ENCODE measurements around the gene AKAP4. TPM values are rescaled to one million over a fixed set of nuclear protein-coding genes. Genes with fewer than 3 reads are reported as not detected.

Gene AKAP4
- total RNA-seq, 1 experiment from 2014 or later, result not detected

GRCh38 chrX:50188859-50189600, 11.8 kb downstream of the AKAP4 start:
- no peak overlapping the region for H3K4me3 ChIP-seq (ENCODE audit: low read depth, low read length)
- no peak overlapping the region for H3K4me3 Mint-ChIP-seq (ENCODE audit: unreplicated experiment)
- ChIA-PET CTCF (no interaction called here), POLR2A (no interaction called here)
- no peaks in the 10 kb centered on the region for H3K36me3 Mint-ChIP-seq (ENCODE audit: insufficient read depth, unreplicated experiment)
- H3K27me3 ChIP-seq (replicated peaks; ENCODE audit: control insufficient read depth, insufficient read depth, low read length), result no peaks in the 10 kb centered on the region
- H3K9me3 ChIP-seq, result no peaks in the 10 kb centered on the region
- no peak for TF ChIP-seq CTCF (IDR thresholded peaks at IDR 0.05; ENCODE audit: insufficient read depth in 1 of 2, low read depth in 1 of 2, low read length in 1 of 2, severe bottlenecking in 1 of 2, unreplicated experiment in 1 of 2)
- H3K4me1 Mint-ChIP-seq (ENCODE audit: low read depth, unreplicated experiment), result no peaks in the 10 kb centered on the region
- H3K36me3 ChIP-seq (ENCODE audit: control insufficient read depth, insufficient read depth, low read length), result no peaks in the 10 kb centered on the region
- H3K9me3 Mint-ChIP-seq (ENCODE audit: unreplicated experiment), result no peaks in the 10 kb centered on the region
- H3K27me3 Mint-ChIP-seq (ENCODE audit: insufficient read depth, unreplicated experiment), result no peaks in the 10 kb centered on the region
- intact Hi-C loops (cut with micrococcal nuclease; ENCODE audit: unreplicated experiment), result no loop called here
- H3K4me1 ChIP-seq, result no peaks in the 10 kb centered on the region
- DNase-seq, result no peak
- BruUV-seq (replicated peaks), result no TSS peak
- H3K27ac Mint-ChIP-seq (ENCODE audit: unreplicated experiment), result no peak overlapping the region

- peaks cover 8% of the 10 kb centered on the region for H3K4me1 Mint-ChIP-seq (ENCODE audit: low read depth, unreplicated experiment)
- TF ChIP-seq CTCF (IDR thresholded peaks at IDR 0.05; ENCODE audit: insufficient read depth in 1 of 2, low read depth in 1 of 2, low read length in 1 of 2, severe bottlenecking in 1 of 2, unreplicated experiment in 1 of 2), result no peak
- DNase-seq, result no peak
- Histone ChIP-seq H3K9me3 (no peaks in the 10 kb centered on the region), H3K4me3 (ENCODE audit: low read depth, low read length) (no peak overlapping the region), H3K27me3 (replicated peaks; ENCODE audit: control insufficient read depth, insufficient read depth, low read length) (no peaks in the 10 kb centered on the region), H3K36me3 (ENCODE audit: control insufficient read depth, insufficient read depth, low read length) (no peaks in the 10 kb centered on the region), H3K4me1 (no peaks in the 10 kb centered on the region)
- ChIA-PET CTCF (no interaction called here), POLR2A (no interaction called here)
- intact Hi-C loops (cut with micrococcal nuclease; ENCODE audit: unreplicated experiment), result no loop called here
- no peak overlapping the region for H3K27ac Mint-ChIP-seq (ENCODE audit: unreplicated experiment)
- no peaks in the 10 kb centered on the region for H3K9me3 Mint-ChIP-seq (ENCODE audit: unreplicated experiment)
- H3K4me3 Mint-ChIP-seq (ENCODE audit: unreplicated experiment), result no peak overlapping the region
- H3K36me3 Mint-ChIP-seq (ENCODE audit: insufficient read depth, unreplicated experiment), result no peaks in the 10 kb centered on the region
- no peaks in the 10 kb centered on the region for H3K27me3 Mint-ChIP-seq (ENCODE audit: insufficient read depth, unreplicated experiment)
- no TSS peak for BruUV-seq (replicated peaks)
These were observed 16.9 kb downstream of the AKAP4 start for GRCh38 chrX:50183891-50184290.

- CTCF ChIA-PET, result no interaction called here
- H3K9me3 ChIP-seq, result no peaks in the 10 kb centered on the region
- no peak overlapping the region for H3K27ac Mint-ChIP-seq (ENCODE audit: unreplicated experiment)
- intact Hi-C loops (cut with micrococcal nuclease; ENCODE audit: unreplicated experiment), result no loop called here
- peak overlapping the region; percentile 0 for H3K4me3 Mint-ChIP-seq (ENCODE audit: unreplicated experiment)
- no peaks in the 10 kb centered on the region for H3K36me3 ChIP-seq (ENCODE audit: control insufficient read depth, insufficient read depth, low read length)
- peaks cover 8% of the 10 kb centered on the region for H3K4me1 Mint-ChIP-seq (ENCODE audit: low read depth, unreplicated experiment)
- H3K9me3 Mint-ChIP-seq (ENCODE audit: unreplicated experiment), result no peaks in the 10 kb centered on the region
- POLR2A ChIA-PET, result interaction anchor here (0.6 to 0.7 kb wide), 2 partner anchors 71 to 446 kb away, joined by 7 to 11 read pairs; no protein-coding TSS in a partner anchor
- DNase-seq, result peak in 1 of 2 experiments; percentile 5
- TF ChIP-seq CTCF (IDR thresholded peaks at IDR 0.05; ENCODE audit: insufficient read depth in 1 of 2, low read depth in 1 of 2, low read length in 1 of 2, severe bottlenecking in 1 of 2, unreplicated experiment in 1 of 2), result no peak
- BruUV-seq (replicated peaks), result no TSS peak
- no peaks in the 10 kb centered on the region for H3K36me3 Mint-ChIP-seq (ENCODE audit: insufficient read depth, unreplicated experiment)
- H3K27me3 Mint-ChIP-seq (ENCODE audit: insufficient read depth, unreplicated experiment), result no peaks in the 10 kb centered on the region
- no peaks in the 10 kb centered on the region for H3K27me3 ChIP-seq (replicated peaks; ENCODE audit: control insufficient read depth, insufficient read depth, low read length)
- H3K4me1 ChIP-seq, result no peaks in the 10 kb centered on the region
- H3K4me3 ChIP-seq (ENCODE audit: low read depth, low read length), result no peak overlapping the region
These were observed 20.5 kb downstream of the AKAP4 start for GRCh38 chrX:50180073-50180940.
